GM23248 (cell line): Measurements from ENCODE around the gene AHI1.

Experiments used
- EZH2 ChIP-seq: fragments of 200-600 bp; sonication (generic); IDR thresholded peaks from 2 replicates; pipeline ENCODE4 v1.6.1; 2018; ENCODE audit warnings: antibody characterized with exemption, mild to moderate bottlenecking; ENCODE audit not compliant: insufficient read depth, poor library complexity, severe bottlenecking
- EZH2phosphoT487 ChIP-seq: fragments of 200-600 bp; sonication (generic); IDR thresholded peaks from 2 replicates; pipeline ENCODE4 v1.6.1; 2018; ENCODE audit warnings: antibody characterized with exemption, moderate library complexity, mild to moderate bottlenecking, low read depth; ENCODE audit not compliant: insufficient read depth

DNA sequence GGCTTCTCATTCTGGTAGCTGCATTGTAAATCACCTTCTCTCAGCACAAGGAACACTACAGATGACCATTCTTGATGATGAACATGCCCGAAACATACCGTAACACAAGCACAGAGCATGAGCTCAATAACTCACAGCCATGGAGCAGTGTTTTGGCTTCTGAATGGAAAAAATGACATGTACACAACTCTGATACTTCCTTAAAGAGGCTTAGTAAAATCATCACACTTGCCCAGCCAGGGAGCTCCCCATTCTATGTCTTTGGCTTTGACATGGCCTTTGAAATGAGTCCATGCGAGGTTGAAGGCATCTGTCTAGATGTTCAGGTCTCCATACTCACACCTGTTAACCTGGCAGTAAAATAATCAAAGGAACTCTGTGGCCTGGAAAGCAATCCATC lies 228.8 kb downstream of the AHI1 start:
- no peak for TF ChIP-seq EZH2
- no peak for TF ChIP-seq EZH2phosphoT487
